Stimulated activated CD4-positive, alpha-beta T cell treated with anti-CD3 and anti-CD28 coated beads, Interleukin-1b, Interleukin-23, amount 100 ng/mL, for 24 hours (primary cell): ENCODE results near the gene CDC42EP4.

ENCODE experiments used
- DNase-seq, 4 experiments: peaks; one replicate each; pipeline ENCODE4 v3.0.0-alpha.2; 2020; ENCODE audit warnings: low read depth in 4 of 4, low spot score in 1 of 4

CDC42EP4 gene

GRCh38 chr17:73257516-73257915 is 54.3 kb downstream of the CDC42EP4 start:
- DNase-seq, result no peak

DNA sequence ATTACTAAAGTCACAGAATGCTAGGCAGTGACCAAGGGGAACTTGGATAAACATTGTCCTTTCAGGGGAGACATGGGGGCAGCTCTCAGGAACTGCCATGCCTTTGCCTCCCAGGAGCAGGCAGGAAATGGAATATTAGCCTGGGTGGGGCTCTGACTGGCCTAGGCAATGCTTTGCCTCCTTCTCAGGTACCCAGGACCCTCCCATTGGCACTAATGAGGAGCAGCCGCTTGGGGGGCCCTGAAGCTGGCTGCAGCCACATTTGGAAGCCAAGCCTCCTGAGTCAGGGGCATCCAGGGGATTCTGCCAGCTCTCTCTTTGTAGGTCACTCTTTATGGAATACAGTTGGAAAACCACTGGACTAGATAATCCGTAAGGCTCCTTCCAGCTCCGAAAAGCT is 55.6 kb downstream of the CDC42EP4 start:
- DNase-seq, result no peak

DNA sequence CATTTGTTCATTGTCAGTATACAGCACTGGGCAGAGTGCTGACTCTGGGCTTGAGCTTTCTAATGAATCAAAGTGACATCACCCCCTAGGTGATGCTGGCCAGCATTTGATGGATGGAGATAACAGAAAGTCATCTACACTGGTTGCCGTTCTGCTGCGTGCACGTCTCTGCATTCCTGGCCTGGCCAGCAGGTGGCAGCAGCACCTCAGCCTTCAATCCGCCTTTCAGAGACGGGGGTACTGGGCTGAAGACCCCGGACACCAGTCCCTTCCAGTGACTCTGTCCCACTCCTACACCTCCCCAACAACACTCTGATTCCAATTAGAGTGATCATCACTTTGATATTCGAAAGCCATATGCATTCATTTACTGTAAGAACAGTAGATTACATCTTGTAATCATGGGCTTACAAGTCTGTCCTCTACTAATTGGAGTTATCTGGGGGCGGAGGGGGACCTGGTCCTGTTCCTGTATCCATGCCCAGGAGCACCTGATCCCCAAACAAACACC is 56.1 kb downstream of the CDC42EP4 start:
- peak; percentile 17 to 40 (median 24) for DNase-seq

GRCh38 chr17:73251871-73252270 is 59.9 kb downstream of the CDC42EP4 start:
- DNase-seq, result no peak

- no peak for DNase-seq
Measured at GRCh38 chr17:73250851-73251640, 60.8 kb downstream of the CDC42EP4 start.

- no peak for DNase-seq
Measured at GRCh38 chr17:73249700-73250099, 62.1 kb downstream of the CDC42EP4 start.

- no peak for DNase-seq
Measured at GRCh38 chr17:73248532-73248931, 63.3 kb downstream of the CDC42EP4 start.

DNA sequence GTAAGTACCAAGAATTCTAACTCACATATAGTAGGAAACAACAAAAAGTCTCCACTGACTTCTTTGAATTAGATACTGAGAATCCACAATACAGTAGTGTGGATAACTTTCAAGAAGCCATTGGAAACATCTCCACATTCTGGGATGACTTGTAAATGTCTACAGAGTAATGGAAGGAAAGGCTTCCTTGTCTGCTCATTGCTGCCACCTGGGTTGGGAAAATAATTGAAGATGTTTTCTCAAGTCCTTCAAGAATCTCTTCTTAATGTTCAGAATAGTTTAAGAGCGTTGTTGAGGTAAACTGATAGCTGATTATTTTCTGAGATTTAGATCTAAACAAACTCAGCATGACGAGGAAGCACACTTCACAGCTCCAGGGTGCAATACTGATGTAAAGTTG is 64.1 kb downstream of the CDC42EP4 start:
- DNase-seq, result no peak

- no peak for DNase-seq
Measured at GRCh38 chr17:73240561-73240960, 71.2 kb downstream of the CDC42EP4 start.

DNA sequence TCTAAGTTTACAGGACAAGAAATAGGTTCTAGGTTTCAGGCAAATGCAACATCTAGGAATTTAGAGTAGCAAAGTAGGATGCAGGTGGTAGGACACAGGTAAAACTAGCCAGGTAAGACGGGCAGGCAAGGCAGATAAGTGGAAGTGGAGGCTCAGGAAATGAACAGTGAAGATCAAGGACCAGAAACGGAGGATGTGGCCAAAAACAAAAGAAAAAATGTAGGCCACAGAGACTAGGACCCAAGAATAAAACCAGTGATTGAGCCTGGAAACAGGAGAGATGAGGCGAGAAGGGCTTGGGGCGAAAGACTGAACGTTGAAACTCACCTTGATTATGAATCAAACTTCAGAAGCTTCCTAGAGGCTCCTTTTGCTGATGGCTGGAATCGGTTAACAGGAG is 74.1 kb downstream of the CDC42EP4 start:
- DNase-seq, result no peak

GRCh38 chr17:73234736-73235135 is 77.1 kb downstream of the CDC42EP4 start:
- DNase-seq, result no peak
